Gastroesophageal sphincter (tissue), 3 donors: Measurements from ENCODE around the gene CHRDL1.

Experiments
- CTCF ChIP-seq, 4 experiments: fragments of 200-600 bp in 2 of 4; fragments of 450-650 bp in 2 of 4; sonication (generic) in 1 of 4; IDR thresholded peaks; one replicate each; pipeline ENCODE4 v1.5.1; 2017 to 2019; ENCODE audit warnings: antibody characterized with exemption in 4 of 4, mild to moderate bottlenecking in 2 of 4, moderate library complexity in 2 of 4
- EP300 ChIP-seq: sonication (generic); formaldehyde crosslinking; IDR thresholded peaks from one replicate; pipeline ENCODE4 v1.6.1; 2017; ENCODE audit warnings: antibody characterized with exemption, mild to moderate bottlenecking
- POLR2A ChIP-seq, 2 donors: fragments of 450-650 bp; IDR thresholded peaks; one replicate each; pipeline ENCODE4 v1.6.1; 2017; ENCODE audit warnings: antibody characterized with exemption in 2 of 2, mild to moderate bottlenecking in 2 of 2, moderate library complexity in 1 of 2

GRCh38 chrX:110657073-110657472 lies 138.5 kb downstream of the CHRDL1 start:
- TF ChIP-seq CTCF (IDR thresholded peaks at IDR 0.05) = no peak
- no peak for TF ChIP-seq POLR2A (IDR thresholded peaks at IDR 0.05)
- TF ChIP-seq EP300 = no peak
